KMS-11 (cell line): ENCODE data around the gene NRSN1.

ENCODE experiments used
- H2AFZ ChIP-seq: fragments of 200-600 bp; sonication (generic); 2 replicates; pipeline ENCODE4 v1.6.1; 2016; ENCODE audit warnings: antibody characterized with exemption, mixed run types, low read depth
- H3K27ac ChIP-seq: fragments of 200-600 bp; sonication (generic); 2 replicates; pipeline ENCODE4 v1.6.1; 2016; ENCODE audit warnings: mild to moderate bottlenecking, mixed run types
- H3K27me3 ChIP-seq: fragments of 200-600 bp; sonication (generic); 2 replicates; pipeline ENCODE4 v1.6.1; 2017; ENCODE audit warnings: mild to moderate bottlenecking, low read depth, mixed run types, moderate library complexity; ENCODE audit not compliant: insufficient read depth
- H3K36me3 ChIP-seq: fragments of 200-600 bp; sonication (generic); 2 replicates; pipeline ENCODE4 v1.6.1; 2017; ENCODE audit warnings: mild to moderate bottlenecking, mixed run types; ENCODE audit not compliant: insufficient read depth
- H3K4me1 ChIP-seq: fragments of 200-600 bp; sonication (generic); 2 replicates; pipeline ENCODE4 v1.6.1; 2016; ENCODE audit warnings: mild to moderate bottlenecking, low read depth, mixed run types; ENCODE audit not compliant: poor library complexity, severe bottlenecking
- H3K4me2 ChIP-seq: fragments of 200-600 bp; sonication (generic); 2 replicates; pipeline ENCODE4 v1.7.0; 2016; ENCODE audit warnings: mild to moderate bottlenecking, mixed run types
- H3K4me3 ChIP-seq: fragments of 200-600 bp; sonication (generic); IDR thresholded peaks from 2 replicates; pipeline ENCODE4 v1.6.1; 2017; ENCODE audit warnings: low read depth, low read length, mixed read lengths; ENCODE audit not compliant: insufficient read depth
- H3K79me2 ChIP-seq: fragments of 200-600 bp; sonication (generic); 2 replicates; pipeline ENCODE4 v1.6.1; 2016; ENCODE audit warnings: low read depth, mixed run types; ENCODE audit not compliant: insufficient read depth
- H3K9ac ChIP-seq: fragments of 200-600 bp; sonication (generic); 2 replicates; pipeline ENCODE4 v1.6.1; 2016; ENCODE audit warnings: mild to moderate bottlenecking, mixed run types
- H4K20me1 ChIP-seq: fragments of 200-600 bp; sonication (generic); 2 replicates; pipeline ENCODE4 v1.6.1; 2016; ENCODE audit warnings: mild to moderate bottlenecking, mixed run types; ENCODE audit not compliant: insufficient read depth
- CTCF ChIP-seq: fragments of 200-600 bp; sonication (generic); conservative IDR thresholded peaks from 2 replicates; pipeline ENCODE4 v1.6.1; 2017; ENCODE audit warnings: low read depth, mild to moderate bottlenecking, antibody characterized with exemption, low read length, moderate library complexity, mixed read lengths

NRSN1 gene

GRCh38 chr6:24147511-24148153, 21.6 kb downstream of the NRSN1 start:
- no peak for TF ChIP-seq CTCF
- Histone ChIP-seq H3K4me3 (no peak overlapping the region), H3K36me3 (no peaks in the 10 kb centered on the region), H3K79me2 (no peaks in the 10 kb centered on the region), H3K27me3 (no peaks in the 10 kb centered on the region), H4K20me1 (no peaks in the 10 kb centered on the region), H2AFZ (no peak overlapping the region), H3K9ac (no peak overlapping the region), H3K27ac (no peak overlapping the region), H3K4me2 (no peak overlapping the region), H3K4me1 (no peaks in the 10 kb centered on the region)

DNA sequence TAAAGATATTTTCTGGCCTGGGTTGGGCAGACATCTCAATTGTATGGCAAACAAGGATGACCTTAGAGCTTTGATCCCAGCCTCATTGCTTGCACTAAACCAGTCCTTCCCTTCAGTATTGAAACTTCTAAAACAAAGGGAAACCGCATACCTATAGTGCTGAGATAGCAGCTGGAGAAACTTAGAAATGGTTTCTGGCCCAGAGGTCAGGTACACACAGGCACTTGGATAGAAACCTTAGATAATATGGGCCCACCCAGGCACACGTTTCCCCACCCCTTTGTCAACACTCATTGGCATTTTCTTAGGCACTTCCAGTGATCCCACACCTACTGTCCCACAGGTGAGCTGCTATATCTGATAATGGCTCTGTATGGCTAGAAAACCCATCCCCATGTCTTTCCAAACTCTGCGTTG, 22.1 kb downstream of the NRSN1 start:
- H3K4me3 ChIP-seq: no peak overlapping the region
- H4K20me1 ChIP-seq: no peaks in the 10 kb centered on the region
- H3K4me1 ChIP-seq: no peaks in the 10 kb centered on the region
- no peak overlapping the region for H3K4me2 ChIP-seq
- H2AFZ ChIP-seq: no peak overlapping the region
- H3K9ac ChIP-seq: no peak overlapping the region
- no peak overlapping the region for H3K27ac ChIP-seq
- no peak for TF ChIP-seq CTCF
- no peaks in the 10 kb centered on the region for H3K79me2 ChIP-seq
- H3K27me3 ChIP-seq: no peaks in the 10 kb centered on the region
- no peaks in the 10 kb centered on the region for H3K36me3 ChIP-seq

GRCh38 chr6:24148684-24149083, 22.7 kb downstream of the NRSN1 start:
- Histone ChIP-seq H3K27me3 (no peaks in the 10 kb centered on the region), H3K9ac (no peak overlapping the region), H2AFZ (no peak overlapping the region), H3K4me3 (no peak overlapping the region), H3K4me2 (no peak overlapping the region), H3K79me2 (no peaks in the 10 kb centered on the region), H4K20me1 (no peaks in the 10 kb centered on the region), H3K36me3 (no peaks in the 10 kb centered on the region), H3K27ac (no peak overlapping the region), H3K4me1 (no peaks in the 10 kb centered on the region)
- TF ChIP-seq CTCF: no peak

DNA sequence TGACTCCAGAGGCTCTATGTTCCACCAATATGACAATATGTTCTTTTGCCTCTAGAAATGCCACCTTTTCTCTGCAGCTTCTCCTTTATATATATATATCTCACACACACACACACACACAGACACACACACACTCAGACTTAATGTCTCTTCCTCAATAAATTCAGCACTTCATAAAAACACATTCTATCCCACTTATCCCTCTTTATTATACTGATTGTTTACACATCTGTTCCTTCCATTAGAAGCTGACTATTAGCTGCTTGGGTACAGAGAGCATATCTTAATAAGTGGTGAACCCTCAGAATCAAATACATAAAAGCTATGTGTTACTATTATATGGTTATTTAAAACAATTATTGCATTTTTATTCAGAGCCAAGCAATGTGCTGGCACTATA, 23.3 kb downstream of the NRSN1 start:
- no peaks in the 10 kb centered on the region for H4K20me1 ChIP-seq

More for the DNA sequence above, 23.3 kb downstream of the NRSN1 start:
- Histone ChIP-seq H3K79me2 (no peaks in the 10 kb centered on the region), H3K4me2 (no peak overlapping the region), H3K4me3 (no peak overlapping the region), H3K36me3 (no peaks in the 10 kb centered on the region), H3K4me1 (no peaks in the 10 kb centered on the region), H3K27ac (no peak overlapping the region), H3K27me3 (no peaks in the 10 kb centered on the region), H3K9ac (no peak overlapping the region), H2AFZ (no peak overlapping the region)
- TF ChIP-seq CTCF: no peak
